Measurements from ENCODE around the gene KIF24.
"Not testable (repeated sequence)": the region's sequence is repeated elsewhere in the genome, so short reads cannot be mapped to it uniquely, and the experiment has no call there.

The KIF24 gene

GRCh38 chr9:34331196-34331595 lies 2.1 kb upstream of the KIF24 start:
- DNase-seq (ENCODE audit: low read depth in 2 of 2), result no peak

GRCh38 chr9:34328500-34328986 lies 525 bp downstream of the KIF24 start:
- no peak for DNase-seq (ENCODE audit: low read depth in 2 of 2)

GRCh38 chr9:34326690-34327089 lies 2.4 kb downstream of the KIF24 start:
- no peak for DNase-seq (ENCODE audit: low read depth in 2 of 2)

GRCh38 chr9:34322899-34323591 lies 6.0 kb downstream of the KIF24 start:
- no peak for DNase-seq (ENCODE audit: low read depth in 2 of 2)

GRCh38 chr9:34321451-34321850 lies 7.6 kb downstream of the KIF24 start:
- DNase-seq (ENCODE audit: low read depth in 2 of 2), result no peak

GRCh38 chr9:34318163-34318790 lies 10.8 kb downstream of the KIF24 start:
- no peak for DNase-seq (ENCODE audit: low read depth in 2 of 2)

- no peak for DNase-seq (ENCODE audit: low read depth in 2 of 2)
Observed at GRCh38 chr9:34317436-34317835, 11.6 kb downstream of the KIF24 start.

- DNase-seq (ENCODE audit: low read depth in 2 of 2), result no peak
Observed at GRCh38 chr9:34311499-34312185, 17.4 kb downstream of the KIF24 start.

GRCh38 chr9:34310215-34310614 lies 18.9 kb downstream of the KIF24 start:
- no peak for DNase-seq (ENCODE audit: low read depth in 2 of 2)

GRCh38 chr9:34308316-34308715 lies 20.8 kb downstream of the KIF24 start:
- DNase-seq (ENCODE audit: low read depth in 2 of 2), result not testable (repeated sequence)

- DNase-seq (ENCODE audit: low read depth in 2 of 2), result not testable (repeated sequence)
Observed at GRCh38 chr9:34301064-34301463, 28.0 kb downstream of the KIF24 start.

- DNase-seq (ENCODE audit: low read depth in 2 of 2), result no peak
Observed at GRCh38 chr9:34292552-34292951, 36.5 kb downstream of the KIF24 start.

- no peak for DNase-seq (ENCODE audit: low read depth in 2 of 2)
Observed at GRCh38 chr9:34291423-34291822, 37.6 kb downstream of the KIF24 start.

- no peak for DNase-seq (ENCODE audit: low read depth in 2 of 2)
Observed at GRCh38 chr9:34291023-34291422, 38.0 kb downstream of the KIF24 start.

- no peak for DNase-seq (ENCODE audit: low read depth in 2 of 2)
Observed at GRCh38 chr9:34289159-34289558, 39.9 kb downstream of the KIF24 start.

- no peak for DNase-seq (ENCODE audit: low read depth in 2 of 2)
Observed at GRCh38 chr9:34282096-34282495, 47.0 kb downstream of the KIF24 start.

- DNase-seq (ENCODE audit: low read depth in 2 of 2), result no peak
Observed at GRCh38 chr9:34279411-34279810, 49.7 kb downstream of the KIF24 start.
